ENCODE data around the gene CDK3.
A peak's percentile ranks its signal among the peaks of the same experiment; 100 is the strongest.

The CDK3 gene

DNA sequence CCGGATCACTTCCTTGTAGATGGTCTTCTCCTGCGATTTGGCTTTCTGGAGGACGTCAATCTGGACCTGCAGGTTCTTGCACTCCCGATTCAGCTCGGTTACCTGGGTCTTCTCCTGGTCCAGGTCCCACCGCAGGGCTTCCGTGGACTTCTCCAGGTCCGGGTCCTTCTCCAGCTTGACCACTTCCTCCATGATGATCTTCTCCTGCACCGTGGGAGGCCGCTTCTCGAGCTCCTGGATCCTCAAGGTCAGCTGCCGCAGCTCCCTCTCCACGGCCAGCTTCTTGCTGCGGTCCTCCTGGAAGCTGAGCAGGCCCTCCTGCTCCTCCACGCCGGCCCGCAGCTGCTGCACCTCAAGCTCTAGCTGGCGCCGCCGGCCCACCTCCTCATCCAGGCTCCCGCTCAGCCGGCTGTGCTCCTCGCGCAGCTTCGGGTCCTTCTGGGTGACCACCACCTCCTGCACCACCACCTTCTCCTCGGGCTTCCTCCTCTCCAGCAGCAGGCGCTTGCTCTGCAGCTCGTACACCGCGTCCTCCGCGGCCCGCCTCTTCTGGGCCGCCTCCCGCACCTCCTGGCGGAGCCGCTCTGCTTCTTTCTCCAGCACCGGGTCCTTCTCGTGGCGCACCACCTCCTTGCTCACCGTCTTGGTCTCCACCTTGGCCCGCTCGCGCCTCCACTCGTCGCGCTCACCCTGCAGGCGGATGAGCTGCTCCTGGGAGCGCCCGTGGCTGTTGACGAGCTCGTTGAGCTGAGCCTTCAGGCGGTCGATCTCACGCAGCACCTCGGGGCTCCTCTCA, 8.2 kb downstream of the CDK3 start:
- TF ChIP-seq, protein P1, sequence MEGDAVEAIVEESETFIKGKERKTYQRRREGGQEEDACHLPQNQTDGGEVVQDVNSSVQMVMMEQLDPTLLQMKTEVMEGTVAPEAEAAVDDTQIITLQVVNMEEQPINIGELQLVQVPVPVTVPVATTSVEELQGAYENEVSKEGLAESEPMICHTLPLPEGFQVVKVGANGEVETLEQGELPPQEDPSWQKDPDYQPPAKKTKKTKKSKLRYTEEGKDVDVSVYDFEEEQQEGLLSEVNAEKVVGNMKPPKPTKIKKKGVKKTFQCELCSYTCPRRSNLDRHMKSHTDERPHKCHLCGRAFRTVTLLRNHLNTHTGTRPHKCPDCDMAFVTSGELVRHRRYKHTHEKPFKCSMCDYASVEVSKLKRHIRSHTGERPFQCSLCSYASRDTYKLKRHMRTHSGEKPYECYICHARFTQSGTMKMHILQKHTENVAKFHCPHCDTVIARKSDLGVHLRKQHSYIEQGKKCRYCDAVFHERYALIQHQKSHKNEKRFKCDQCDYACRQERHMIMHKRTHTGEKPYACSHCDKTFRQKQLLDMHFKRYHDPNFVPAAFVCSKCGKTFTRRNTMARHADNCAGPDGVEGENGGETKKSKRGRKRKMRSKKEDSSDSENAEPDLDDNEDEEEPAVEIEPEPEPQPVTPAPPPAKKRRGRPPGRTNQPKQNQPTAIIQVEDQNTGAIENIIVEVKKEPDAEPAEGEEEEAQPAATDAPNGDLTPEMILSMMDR (conservative IDR thresholded peaks at IDR 0.05; ENCODE audit: control insufficient read depth, insufficient read depth, low read depth, low read length) = no peak
- DNase-seq (ENCODE audit: low read depth) = no peak
- no peak overlapping the region for H3K4me3 ChIP-seq (ENCODE audit: control insufficient read depth, low read depth, low read length)

DNA sequence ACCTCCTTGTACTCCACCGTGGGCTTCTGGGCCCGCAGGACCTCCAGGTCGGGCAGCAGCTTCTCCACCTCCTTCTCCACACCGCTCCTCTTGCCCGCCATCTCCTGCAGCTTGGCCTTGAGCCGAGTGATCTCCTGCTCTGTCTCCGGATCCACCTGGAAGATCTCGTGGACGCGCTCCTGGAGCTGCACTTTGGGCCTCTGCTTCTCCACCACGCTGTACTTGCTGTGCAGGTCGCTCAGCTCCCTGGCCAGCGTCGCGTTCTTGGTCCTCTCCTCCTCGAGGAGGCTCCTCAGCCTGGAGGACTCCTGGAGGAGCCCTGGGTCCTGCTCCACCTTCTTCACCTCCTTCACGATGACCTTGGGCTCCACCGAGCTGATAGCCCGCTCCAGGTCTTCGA, 8.8 kb downstream of the CDK3 start:
- TF ChIP-seq, protein P1 (conservative IDR thresholded peaks at IDR 0.05; ENCODE audit: control insufficient read depth, insufficient read depth, low read depth, low read length) = no peak
- no peak for DNase-seq (ENCODE audit: low read depth)
- H3K4me3 ChIP-seq (ENCODE audit: control insufficient read depth, low read depth, low read length) = no peak overlapping the region

DNA sequence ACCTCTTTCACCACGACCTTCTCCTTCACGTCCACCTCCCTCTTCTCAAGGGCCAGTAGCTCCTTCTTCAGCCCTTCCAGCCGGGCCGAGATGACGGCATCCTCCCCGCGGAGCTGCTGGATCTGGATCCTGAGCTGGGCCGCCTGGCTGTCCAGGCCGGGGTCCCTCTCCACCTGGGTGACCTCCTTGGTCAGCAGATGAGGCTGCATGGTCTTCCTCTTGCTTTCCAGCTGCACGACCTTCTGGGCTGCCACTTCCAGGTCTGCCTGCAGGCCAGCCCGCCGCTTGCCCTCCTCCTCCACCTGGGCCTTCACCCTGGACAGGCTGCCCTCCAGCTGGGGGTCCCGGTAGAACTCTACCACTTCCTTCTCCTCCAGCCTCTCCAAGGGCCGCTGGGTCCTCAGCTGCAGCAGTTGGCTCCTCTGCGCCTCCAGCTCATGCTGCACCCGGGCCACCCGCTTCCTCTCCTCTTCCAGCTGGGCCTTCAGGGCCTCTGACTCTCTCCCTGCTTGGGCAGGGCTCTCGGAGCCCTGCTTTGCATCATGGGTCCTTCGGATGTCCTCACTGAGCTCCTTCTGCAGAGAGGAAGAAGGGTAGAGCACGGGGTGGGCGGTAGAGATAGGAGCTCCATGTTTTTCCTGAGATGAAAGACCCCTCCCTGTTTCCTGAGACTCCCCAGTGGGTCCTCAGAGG, 9.5 kb downstream of the CDK3 start:
- H3K4me3 ChIP-seq (ENCODE audit: control insufficient read depth, low read depth, low read length) = no peak overlapping the region
- TF ChIP-seq, protein P1 (conservative IDR thresholded peaks at IDR 0.05; ENCODE audit: control insufficient read depth, insufficient read depth, low read depth, low read length) = no peak
- no peak for DNase-seq (ENCODE audit: low read depth)

DNA sequence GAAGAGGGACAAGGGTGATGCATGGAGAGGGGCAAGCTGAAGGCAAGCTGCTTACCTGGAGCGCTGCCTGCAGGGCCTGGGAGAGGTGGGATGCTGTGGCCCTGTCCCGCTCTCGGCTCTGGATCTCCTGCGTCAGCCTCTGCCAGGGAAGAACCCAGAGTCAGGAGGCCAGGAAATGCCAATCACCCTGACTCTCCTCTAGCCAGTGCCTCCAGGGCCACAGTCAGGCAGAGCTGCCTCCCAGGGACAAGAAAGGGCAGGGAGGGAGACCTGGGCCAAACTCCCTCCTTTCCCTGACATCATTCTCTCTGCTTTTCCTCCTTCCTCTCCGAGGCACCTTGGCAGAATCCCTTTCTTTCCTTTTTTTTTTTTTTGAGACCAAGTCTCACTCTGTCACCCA, 11.3 kb downstream of the CDK3 start:
- no peak for DNase-seq (ENCODE audit: low read depth)
- TF ChIP-seq, protein P1 (conservative IDR thresholded peaks at IDR 0.05; ENCODE audit: control insufficient read depth, insufficient read depth, low read depth, low read length) = no peak
- no peak overlapping the region for H3K4me3 ChIP-seq (ENCODE audit: control insufficient read depth, low read depth, low read length)

DNA sequence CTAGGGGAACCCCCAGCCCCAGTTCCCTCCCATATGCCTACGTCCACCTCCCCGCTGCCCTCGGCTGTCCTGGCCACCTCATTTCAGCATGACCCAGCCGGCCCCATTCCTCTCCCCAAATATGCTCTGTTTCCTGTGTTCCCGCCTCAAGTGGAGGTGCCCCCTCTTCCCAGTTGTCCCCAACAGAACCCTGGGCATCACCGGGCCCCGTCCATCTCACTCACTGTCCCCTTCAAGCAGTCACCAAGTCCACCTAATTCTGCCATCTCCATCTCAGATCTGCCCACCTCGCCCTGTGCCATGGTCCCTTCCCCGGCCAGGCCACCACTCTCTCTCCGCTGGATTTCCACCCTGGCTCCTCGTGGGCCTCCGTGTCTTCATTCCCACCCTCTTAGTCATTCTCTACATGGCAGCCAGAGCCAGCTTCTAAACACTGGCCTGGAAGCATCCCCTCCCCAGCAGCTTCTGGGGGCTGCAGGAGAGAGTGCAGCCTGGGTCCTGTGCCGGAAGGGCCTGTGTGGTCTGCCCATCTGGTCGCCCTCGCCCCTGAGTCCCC, 12.8 kb downstream of the CDK3 start:
- no peak overlapping the region for H3K4me3 ChIP-seq (ENCODE audit: control insufficient read depth, low read depth, low read length)
- TF ChIP-seq, protein P1 (conservative IDR thresholded peaks at IDR 0.05; ENCODE audit: control insufficient read depth, insufficient read depth, low read depth, low read length) = no peak
- no peak for DNase-seq (ENCODE audit: low read depth)

DNA sequence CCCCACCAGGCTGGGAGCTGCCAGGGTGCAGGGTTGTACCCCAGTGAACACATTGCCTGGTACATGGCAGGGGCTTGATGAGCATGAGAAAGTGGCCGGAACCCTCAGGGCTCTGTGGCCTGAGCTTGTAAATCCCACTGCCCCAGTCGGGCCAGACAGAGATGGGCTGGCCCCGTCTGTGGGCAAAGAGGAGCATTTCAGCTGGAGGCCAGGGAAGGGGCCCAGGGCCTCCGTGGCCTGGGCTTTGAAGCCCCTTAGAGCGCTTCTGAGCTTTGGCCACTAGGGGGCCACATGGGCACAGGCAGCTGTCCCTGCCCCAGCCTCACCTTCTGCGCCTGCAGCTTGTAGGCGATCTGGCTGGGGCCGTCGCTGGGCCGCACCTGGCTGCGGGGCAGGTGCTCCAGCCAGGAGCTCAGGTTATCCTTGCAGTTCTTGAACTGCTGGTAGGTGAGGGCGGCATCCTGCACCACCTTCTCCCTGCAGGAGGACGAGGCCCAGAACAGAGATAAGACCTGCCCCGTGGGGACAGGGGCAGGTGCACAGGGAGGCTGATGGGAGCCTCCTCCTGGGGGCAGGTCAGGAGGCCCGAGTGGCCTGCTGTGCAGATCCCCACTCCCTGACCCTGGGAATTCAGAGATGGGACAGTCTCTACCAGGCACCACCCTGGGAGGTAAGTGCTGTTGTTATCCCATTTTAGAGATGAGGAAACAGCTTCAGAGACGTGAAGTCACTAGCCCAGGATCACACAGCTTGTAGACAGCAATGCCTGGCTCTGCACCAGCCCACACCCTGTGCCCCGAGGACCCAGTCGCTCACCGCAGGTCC, 13.7 kb downstream of the CDK3 start:
- peak; percentile 63 for DNase-seq (ENCODE audit: low read depth)
- no peak overlapping the region for H3K4me3 ChIP-seq (ENCODE audit: control insufficient read depth, low read depth, low read length)
- TF ChIP-seq, protein P1 (conservative IDR thresholded peaks at IDR 0.05; ENCODE audit: control insufficient read depth, insufficient read depth, low read depth, low read length) = peak; percentile 88

All from fibroblast of mammary gland (primary cell).